Loucy (cell line): ENCODE measurements around the gene CDH4.

Source experiments
- CTCF ChIP-seq: fragments of 200-600 bp; sonication (generic); conservative IDR thresholded peaks from 2 replicates; pipeline ENCODE4 v1.5.1; 2014; ENCODE audit warnings: mild to moderate bottlenecking, antibody characterized with exemption, low read length
- EZH2phosphoT487 ChIP-seq: fragments of 200-600 bp; IDR thresholded peaks from 2 replicates; pipeline ENCODE4 v1.6.1; 2018; ENCODE audit warnings: antibody characterized with exemption, mild to moderate bottlenecking, moderate library complexity, borderline replicate concordance

GRCh38 chr20:61343934-61344333 is 91.9 kb downstream of the CDH4 start:
- no peak for TF ChIP-seq CTCF
- no peak for TF ChIP-seq EZH2phosphoT487
